SK-N-MC (cell line): Measurements from ENCODE around the gene HSDL1.

Experiments used
- EZH2 ChIP-seq: fragments of 200-600 bp; sonication (generic); IDR thresholded peaks from one replicate; pipeline ENCODE4 v1.6.1; 2017; ENCODE audit warnings: antibody characterized with exemption
- FOXP2 ChIP-seq: optimal IDR thresholded peaks from 2 replicates; pipeline ENCODE3; 2011; ENCODE audit warnings: mild to moderate bottlenecking, moderate library complexity; ENCODE audit not compliant: insufficient read depth; ENCODE audit errors: extremely low read length, control extremely low read depth
- POLR2AphosphoS5 ChIP-seq: IDR thresholded peaks from 2 replicates; pipeline ENCODE4 v1.6.1; 2012; ENCODE audit warnings: mild to moderate bottlenecking, low read depth, low read length, borderline replicate concordance

GRCh38 chr16:84159007-84159406 lies 14.0 kb upstream of the HSDL1 start:
- TF ChIP-seq POLR2AphosphoS5, result no peak
- no peak for TF ChIP-seq EZH2
- no peak for TF ChIP-seq FOXP2
